Measurements from ENCODE around the gene CNGB1.
"Not testable (repeated sequence)": the region's sequence is repeated elsewhere in the genome, so short reads cannot be mapped to it uniquely, and the experiment has no call there.

Gene CNGB1

GRCh38 chr16:57890752-57891111 is 80.2 kb downstream of the CNGB1 start:
- H3K4me3 ChIP-seq (ENCODE audit: low read depth, low read length), result no peak overlapping the region

- no peak overlapping the region for H3K4me3 ChIP-seq (ENCODE audit: low read depth, low read length)
Observed at GRCh38 chr16:57889960-57890751, 80.8 kb downstream of the CNGB1 start.

DNA sequence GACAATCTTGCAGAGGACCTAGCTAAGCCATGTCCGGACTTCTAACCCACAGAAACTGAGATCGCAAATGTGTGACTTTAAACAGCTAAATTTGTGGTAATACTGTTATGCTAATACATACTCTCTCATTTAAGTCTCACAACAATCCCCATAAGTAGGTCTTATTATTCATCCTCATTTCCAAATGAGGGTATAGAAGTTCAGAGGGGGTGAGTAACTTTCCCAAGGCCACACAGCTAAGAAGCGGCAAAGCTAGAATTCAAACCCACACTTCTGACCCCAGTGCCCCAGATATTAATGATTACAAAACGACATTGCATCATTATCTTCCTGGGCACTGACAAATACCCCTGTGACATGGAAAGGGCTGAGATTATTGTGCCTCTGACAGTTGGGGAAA is 81.4 kb downstream of the CNGB1 start:
- no peak overlapping the region for H3K4me3 ChIP-seq (ENCODE audit: low read depth, low read length)

DNA sequence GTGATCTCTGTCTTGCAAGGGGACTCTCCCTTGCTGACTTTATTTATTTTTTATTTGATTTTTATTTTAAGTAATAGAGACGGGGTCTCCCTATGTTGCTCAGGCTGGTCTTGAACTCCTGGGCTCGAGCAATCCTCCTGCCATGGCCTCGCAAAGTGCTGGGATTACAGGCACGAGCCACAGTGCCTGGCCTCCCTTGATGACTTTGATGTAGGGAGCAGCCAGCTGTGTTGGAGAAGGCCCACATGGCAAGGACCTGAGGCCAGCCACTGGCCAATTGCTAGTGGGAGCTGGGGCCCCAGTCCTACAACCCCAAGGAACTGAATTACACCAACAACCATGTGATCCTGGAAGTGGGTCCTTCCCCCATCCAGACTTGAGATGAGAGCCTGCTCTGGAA is 81.8 kb downstream of the CNGB1 start:
- H3K4me3 ChIP-seq (ENCODE audit: low read depth, low read length), result no peak overlapping the region

DNA sequence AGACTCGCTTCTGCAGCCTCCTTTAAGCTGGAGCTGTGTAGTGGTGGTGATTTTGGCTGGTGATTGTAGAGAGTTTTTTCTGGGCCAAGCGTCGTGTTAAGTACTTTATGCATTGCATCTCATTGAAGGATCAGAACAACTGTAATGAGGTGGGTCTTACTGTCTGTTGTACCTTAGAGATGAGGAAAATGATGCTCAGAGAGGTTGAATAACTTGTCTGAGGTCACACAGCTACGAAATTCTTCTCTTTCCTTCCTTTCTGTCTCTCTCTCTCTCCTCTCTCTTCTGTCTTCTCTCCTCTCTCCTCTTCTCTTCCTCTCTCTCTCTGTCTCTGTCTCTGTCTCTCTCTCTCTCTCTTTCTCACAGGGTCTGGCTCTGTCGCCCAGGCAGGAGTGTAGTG is 82.8 kb downstream of the CNGB1 start:
- no peak overlapping the region for H3K4me3 ChIP-seq (ENCODE audit: low read depth, low read length)

DNA sequence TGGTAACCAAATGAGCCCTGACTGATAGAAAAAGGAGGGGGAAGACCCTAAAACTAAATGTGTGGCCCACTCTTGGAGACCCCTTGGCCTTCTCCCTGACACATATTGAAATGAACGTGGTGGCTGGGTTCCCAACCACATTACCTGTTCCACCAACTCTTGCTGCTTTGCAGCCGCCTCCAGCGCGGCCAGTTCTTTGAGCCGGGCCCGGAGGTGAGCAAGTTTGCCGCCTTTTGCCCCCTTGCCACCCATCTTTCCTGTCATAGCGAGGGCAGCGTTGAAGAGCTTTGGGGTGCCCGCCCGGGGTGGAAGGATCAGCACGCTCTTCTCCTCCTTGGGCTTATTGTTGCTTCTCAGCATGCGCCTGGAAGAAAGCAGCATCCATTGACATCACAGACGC is 83.2 kb downstream of the CNGB1 start:
- H3K4me3 ChIP-seq (ENCODE audit: low read depth, low read length), result no peak overlapping the region

DNA sequence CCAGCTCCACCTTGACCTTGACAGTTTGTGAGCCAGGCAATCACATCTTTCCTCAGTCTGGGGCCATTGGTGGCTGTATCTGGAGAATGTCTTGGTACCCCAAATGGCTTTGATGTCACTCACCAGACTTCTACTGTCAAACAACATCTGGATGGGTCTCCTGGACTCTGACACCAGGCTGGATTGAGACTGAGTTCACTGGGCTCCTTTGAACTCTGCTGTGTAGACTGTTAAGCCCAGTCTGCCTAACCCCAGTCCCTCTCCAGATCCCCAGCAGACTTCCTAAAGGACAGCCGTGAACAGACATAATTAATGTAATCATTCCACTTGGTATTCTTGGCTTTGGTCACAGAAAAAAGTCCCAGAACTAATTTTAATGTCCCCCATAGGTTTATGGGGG is 84.5 kb downstream of the CNGB1 start:
- no peak overlapping the region for H3K4me3 ChIP-seq (ENCODE audit: low read depth, low read length)

- no peak overlapping the region for H3K4me3 ChIP-seq (ENCODE audit: low read depth, low read length)
Observed at GRCh38 chr16:57884655-57885133, 86.2 kb downstream of the CNGB1 start.

DNA sequence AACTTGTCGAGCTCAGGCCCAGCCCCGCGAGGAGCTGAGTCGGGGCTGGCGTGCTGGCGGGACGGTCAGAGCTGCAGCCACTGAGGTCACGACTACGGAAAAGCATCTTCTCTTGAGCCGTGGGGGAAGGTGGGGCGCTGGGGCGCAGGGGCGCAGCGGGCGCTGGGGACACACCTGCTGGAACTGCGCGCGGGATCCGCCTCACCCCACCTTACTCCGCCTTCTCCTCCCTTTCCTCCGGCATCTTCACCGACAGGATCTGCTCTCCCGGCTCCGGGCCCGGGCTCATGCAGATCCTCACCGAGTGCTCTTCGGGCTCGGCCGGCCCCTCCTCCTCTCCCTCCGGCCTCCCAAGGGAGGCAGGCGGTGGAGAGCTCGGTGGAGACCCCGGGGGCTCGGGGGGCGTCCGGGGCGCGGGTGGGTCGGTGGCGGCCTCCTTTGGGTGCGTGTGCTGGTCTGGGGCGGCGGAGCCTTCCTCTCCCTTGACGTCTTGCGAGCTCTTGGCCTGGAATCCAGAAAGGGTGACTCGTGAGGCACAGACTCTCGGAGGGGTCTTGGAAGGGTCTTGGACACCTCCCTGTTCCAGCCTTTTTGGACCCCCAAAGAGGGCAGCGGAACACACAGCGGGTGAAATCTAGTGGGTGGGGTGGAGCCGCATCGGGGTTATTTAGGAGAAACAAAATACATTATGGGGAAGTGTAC is 86.8 kb downstream of the CNGB1 start:
- no peak overlapping the region for H3K4me3 ChIP-seq (ENCODE audit: low read depth, low read length)

DNA sequence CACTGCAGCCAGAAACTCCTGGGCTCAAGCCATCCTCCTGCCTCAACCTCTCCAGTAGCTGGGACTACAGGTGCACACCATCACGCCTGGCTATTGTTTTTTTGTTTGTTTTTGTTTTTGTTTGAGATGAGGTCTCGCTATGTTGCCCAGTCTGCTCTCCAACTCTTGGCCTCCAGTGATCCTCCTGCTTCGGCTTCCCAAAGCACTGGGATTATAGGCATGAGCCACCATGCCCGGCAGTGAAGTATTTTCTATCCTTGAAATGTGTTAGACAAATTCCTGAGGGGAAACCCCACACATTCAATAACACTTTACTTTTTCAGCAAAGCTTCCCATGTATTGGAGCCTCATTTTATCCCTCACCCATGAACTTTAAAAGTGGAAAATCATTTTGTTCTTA is 87.4 kb downstream of the CNGB1 start:
- no peak overlapping the region for H3K4me3 ChIP-seq (ENCODE audit: low read depth, low read length)

- H3K4me3 ChIP-seq (ENCODE audit: low read depth, low read length), result no peak overlapping the region
Observed at GRCh38 chr16:57882792-57883191, 88.1 kb downstream of the CNGB1 start.

DNA sequence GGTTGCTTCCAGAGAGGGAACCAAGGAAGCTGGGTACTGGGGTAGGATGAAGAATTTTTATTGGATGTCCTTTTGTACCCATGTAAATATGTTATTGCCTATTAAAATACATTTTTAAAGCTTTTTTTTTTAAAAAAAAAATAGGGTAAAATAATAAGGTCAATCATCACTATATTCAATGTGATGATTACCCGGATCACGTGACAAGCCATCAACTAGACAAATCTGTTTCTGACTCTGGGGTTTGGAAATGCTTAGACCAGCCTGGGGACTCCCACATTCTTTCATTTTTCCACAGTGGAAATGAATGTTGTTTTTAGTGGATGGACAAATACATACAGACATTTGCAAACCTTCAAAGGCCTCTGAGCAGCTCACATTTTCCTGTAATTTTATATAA is 88.7 kb downstream of the CNGB1 start:
- no peak overlapping the region for H3K4me3 ChIP-seq (ENCODE audit: low read depth, low read length)

DNA sequence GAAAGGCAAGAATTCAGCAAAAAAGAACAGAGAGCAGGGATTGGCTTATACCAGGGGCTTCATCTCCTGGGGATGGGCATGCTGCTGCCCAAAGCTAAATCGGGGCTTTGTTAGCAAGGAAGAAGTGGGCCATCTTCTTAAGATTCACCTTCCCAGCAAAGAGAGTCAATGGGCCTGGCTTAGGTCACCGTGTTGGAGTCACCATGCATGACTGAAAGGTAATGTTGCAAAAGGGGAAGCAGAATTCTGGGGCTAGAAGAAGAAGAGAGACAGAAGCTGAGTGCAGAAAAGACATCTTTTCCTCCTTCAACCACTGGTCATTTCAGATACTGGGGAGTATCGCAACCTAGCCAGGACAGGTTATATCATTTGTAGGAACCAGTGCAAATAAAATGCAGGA is 92.3 kb downstream of the CNGB1 start:
- H3K4me3 ChIP-seq (ENCODE audit: low read depth, low read length), result no peak overlapping the region

- no peak overlapping the region for H3K4me3 ChIP-seq (ENCODE audit: low read depth, low read length)
Observed at GRCh38 chr16:57876210-57876609, 94.7 kb downstream of the CNGB1 start.

DNA sequence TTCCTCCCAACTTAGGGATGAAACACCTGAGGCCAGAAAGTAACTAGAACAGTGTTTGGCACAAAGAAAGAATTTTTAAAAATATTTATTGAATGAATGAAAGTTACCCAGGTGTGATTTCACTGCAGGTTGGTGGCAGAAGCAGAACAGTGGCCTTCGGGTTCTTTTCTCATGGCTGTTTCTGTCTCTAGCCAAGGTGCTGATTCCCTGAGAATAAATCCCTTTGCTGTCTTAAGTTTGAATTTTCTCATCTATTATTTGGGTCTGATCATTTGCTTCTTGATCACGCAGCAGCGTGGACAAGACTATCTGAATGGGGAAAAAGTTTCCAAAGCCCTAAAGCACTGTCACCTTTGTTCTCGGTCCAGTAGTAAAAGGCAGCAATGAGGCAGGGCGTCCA is 95.6 kb downstream of the CNGB1 start:
- H3K4me3 ChIP-seq (ENCODE audit: low read depth, low read length), result no peak overlapping the region

- no peak overlapping the region for H3K4me3 ChIP-seq (ENCODE audit: low read depth, low read length)
Observed at GRCh38 chr16:57873218-57873617, 97.7 kb downstream of the CNGB1 start.

GRCh38 chr16:57872764-57873163 is 98.2 kb downstream of the CNGB1 start:
- not testable (repeated sequence) for H3K4me3 ChIP-seq (ENCODE audit: low read depth, low read length)

DNA sequence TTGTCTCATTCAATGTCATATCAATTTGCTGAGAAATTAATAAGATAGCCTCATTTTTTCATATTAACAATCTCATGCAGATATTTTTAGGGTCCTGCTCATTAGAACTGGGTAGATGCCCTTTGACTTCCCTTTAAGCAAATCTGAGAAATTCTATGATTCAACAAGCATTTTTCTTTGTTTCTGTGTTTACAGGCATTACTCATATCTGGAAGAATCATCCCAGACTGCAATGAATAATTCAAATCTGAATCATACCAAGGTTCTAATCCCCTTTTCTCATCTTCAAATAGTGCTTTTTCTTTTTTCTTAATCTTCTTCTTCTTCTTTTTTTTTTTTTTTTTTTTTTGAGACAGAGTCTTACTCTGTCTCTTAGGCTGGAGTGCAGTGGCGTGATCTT is 99.5 kb downstream of the CNGB1 start:
- H3K4me3 ChIP-seq (ENCODE audit: low read depth, low read length), result no peak overlapping the region

DNA sequence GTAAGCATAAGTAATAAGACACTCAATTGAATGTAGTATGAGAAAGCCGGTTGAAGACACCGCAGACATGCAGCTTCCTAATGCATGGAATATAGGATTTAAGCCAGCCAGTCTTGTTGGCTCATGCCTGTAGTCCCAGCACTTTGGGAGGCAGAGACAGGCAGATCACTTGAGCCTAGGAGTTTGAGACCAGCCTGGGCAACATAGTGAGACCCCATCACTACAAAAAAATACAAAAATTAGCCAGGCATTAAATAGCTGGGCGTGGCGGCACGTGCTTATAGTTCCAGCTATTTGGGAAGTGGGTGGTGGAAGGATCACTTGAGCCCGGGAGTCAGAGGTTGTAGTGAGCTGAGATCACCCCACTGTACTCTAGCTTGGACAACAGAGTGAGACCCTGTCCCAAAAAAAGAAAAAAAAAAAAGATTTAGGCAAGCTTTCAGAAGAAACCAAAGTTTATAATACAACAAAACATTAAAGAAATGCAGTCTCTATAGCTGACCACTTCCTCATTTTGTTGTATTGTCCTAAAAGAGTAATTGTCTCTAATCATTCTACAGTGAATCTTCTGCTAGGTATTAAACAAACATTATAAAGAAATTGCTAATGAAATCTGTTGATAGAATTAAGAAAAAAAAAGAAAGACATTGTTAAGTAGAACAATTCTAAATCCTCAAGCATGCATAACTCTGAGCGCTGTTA is 100.0 kb downstream of the CNGB1 start:
- H3K4me3 ChIP-seq (ENCODE audit: low read depth, low read length), result no peak overlapping the region

- H3K4me3 ChIP-seq (ENCODE audit: low read depth, low read length), result no peak overlapping the region
Observed at GRCh38 chr16:57868913-57869520, 101.9 kb downstream of the CNGB1 start.

DNA sequence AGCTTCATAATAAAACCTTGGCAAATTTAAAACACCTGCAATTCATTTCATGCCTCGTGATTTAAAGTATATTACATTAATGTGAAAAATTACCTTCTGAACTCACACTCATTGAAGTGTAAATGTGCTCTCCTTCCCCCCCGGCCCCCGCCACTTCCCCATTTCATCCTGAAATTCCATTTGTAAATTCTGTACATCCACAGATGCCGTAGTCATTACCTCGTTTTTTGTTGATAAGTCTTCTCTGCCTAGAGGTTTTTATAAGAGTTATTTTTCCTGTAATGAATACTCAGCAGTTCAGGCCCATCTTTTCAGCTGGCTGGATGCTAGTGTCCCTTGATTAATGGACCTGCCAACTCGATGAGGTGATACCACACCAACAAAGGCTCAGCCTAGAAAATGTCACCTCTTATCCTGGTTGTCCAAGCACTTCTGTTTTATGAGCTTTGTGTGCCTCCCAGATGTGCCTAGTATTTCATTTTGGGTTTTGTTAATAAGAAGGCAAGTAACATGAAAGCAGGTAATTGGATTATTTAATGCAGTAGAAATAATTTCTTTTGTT is 103.8 kb downstream of the CNGB1 start:
- no peak overlapping the region for H3K4me3 ChIP-seq (ENCODE audit: low read depth, low read length)

All from iPS-11a (cell line).